ENCODE results near the gene SPSB2.

GRCh38 chr12:6894321-6894720 is 21.2 kb upstream of the SPSB2 start:
- no peak for TF ChIP-seq POLR2AphosphoS5 (IDR thresholded peaks at IDR 0.05; ENCODE audit: low read depth, low read length)
- no peak for TF ChIP-seq REST (IDR thresholded peaks at IDR 0.05; ENCODE audit: insufficient read depth in 1 of 2, low read depth in 2 of 2, low read length in 2 of 2)
